Endothelial cell (in vitro differentiated cells): ENCODE measurements around the gene IGSF9B. TPM values are rescaled to one million over a fixed set of nuclear protein-coding genes. Genes with fewer than 3 reads are reported as not detected.

Experiments used
- DNase-seq: peaks from one replicate; pipeline ENCODE4 v3.0.0; 2021; ENCODE audit warnings: low spot score
- H3K27ac Mint-ChIP-seq: one replicate; pipeline ENCODE4 v1.8.0; 2021; ENCODE audit warnings: mixed read lengths, inconsistent platforms; ENCODE audit not compliant: unreplicated experiment
- H3K27me3 Mint-ChIP-seq: one replicate; pipeline ENCODE4 v1.8.0; 2021; ENCODE audit warnings: mild to moderate bottlenecking, moderate library complexity, mixed read lengths, inconsistent platforms; ENCODE audit not compliant: unreplicated experiment
- H3K36me3 Mint-ChIP-seq: one replicate; pipeline ENCODE4 v1.8.0; 2021; ENCODE audit warnings: mild to moderate bottlenecking, low read depth, mixed read lengths, inconsistent platforms; ENCODE audit not compliant: unreplicated experiment
- H3K4me1 Mint-ChIP-seq: one replicate; pipeline ENCODE4 v1.8.0; 2021; ENCODE audit warnings: mild to moderate bottlenecking, mixed read lengths, inconsistent platforms; ENCODE audit not compliant: unreplicated experiment
- H3K4me3 Mint-ChIP-seq: one replicate; pipeline ENCODE4 v1.8.0; 2021; ENCODE audit warnings: mild to moderate bottlenecking, mixed read lengths, inconsistent platforms; ENCODE audit not compliant: unreplicated experiment
- H3K9me3 Mint-ChIP-seq: one replicate; pipeline ENCODE4 v1.8.0; 2021; ENCODE audit warnings: mixed read lengths, inconsistent platforms; ENCODE audit not compliant: unreplicated experiment
- total RNA-seq: library from RNA; stranded (reverse); fragmentation: NEBNext Ultra II Directional; extraction: Animal tissue kit (Norgen Biotek cat#: 25700); gene quantifications from one replicate; pipeline ENCODE4 v1.2.1, GENCODE V29; 2021; ENCODE audit not compliant: unreplicated experiment
- TF ChIP-seq, protein P1 (sequence below): fragments of 200-600 bp; sonication (generic); IDR thresholded peaks from one replicate; pipeline ENCODE4 v1.5.0; 2021; ENCODE audit warnings: antibody characterized with exemption; ENCODE audit not compliant: unreplicated experiment

The IGSF9B gene
- total RNA-seq, 1 donor from 2014 or later, result 6.6 TPM

GRCh38 chr11:133936136-133936535, 20.6 kb downstream of the IGSF9B start:
- no peak overlapping the region for H3K27ac Mint-ChIP-seq
- peaks cover 10% of the 10 kb centered on the region for H3K27me3 Mint-ChIP-seq
- TF ChIP-seq, protein P1, sequence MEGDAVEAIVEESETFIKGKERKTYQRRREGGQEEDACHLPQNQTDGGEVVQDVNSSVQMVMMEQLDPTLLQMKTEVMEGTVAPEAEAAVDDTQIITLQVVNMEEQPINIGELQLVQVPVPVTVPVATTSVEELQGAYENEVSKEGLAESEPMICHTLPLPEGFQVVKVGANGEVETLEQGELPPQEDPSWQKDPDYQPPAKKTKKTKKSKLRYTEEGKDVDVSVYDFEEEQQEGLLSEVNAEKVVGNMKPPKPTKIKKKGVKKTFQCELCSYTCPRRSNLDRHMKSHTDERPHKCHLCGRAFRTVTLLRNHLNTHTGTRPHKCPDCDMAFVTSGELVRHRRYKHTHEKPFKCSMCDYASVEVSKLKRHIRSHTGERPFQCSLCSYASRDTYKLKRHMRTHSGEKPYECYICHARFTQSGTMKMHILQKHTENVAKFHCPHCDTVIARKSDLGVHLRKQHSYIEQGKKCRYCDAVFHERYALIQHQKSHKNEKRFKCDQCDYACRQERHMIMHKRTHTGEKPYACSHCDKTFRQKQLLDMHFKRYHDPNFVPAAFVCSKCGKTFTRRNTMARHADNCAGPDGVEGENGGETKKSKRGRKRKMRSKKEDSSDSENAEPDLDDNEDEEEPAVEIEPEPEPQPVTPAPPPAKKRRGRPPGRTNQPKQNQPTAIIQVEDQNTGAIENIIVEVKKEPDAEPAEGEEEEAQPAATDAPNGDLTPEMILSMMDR, result no peak
- no peaks in the 10 kb centered on the region for H3K4me1 Mint-ChIP-seq
- no peaks in the 10 kb centered on the region for H3K9me3 Mint-ChIP-seq
- no peak overlapping the region for H3K4me3 Mint-ChIP-seq
- DNase-seq, result no peak
- peaks cover 12% of the 10 kb centered on the region for H3K36me3 Mint-ChIP-seq

DNA sequence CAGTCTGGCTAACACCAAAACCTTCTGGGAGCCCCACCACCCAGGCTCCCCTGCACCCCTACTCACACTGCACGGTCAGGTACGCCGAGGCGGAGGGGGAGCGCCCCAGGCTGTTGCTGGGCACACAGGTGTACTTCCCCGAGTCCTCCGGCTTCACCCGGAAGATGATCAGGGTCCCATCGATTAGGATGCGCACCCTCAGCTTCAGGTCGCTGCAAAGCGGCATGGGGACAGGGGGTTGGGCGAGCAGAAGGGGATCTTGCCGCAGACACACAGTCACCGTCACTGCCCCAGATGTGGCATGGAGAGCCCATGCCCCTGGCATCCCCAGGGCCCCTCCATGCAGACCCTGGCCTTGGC, 21.2 kb downstream of the IGSF9B start:
- peaks cover 10% of the 10 kb centered on the region for H3K27me3 Mint-ChIP-seq
- H3K27ac Mint-ChIP-seq, result no peak overlapping the region
- H3K4me3 Mint-ChIP-seq, result no peak overlapping the region
- no peaks in the 10 kb centered on the region for H3K4me1 Mint-ChIP-seq
- H3K36me3 Mint-ChIP-seq, result peaks cover 10% of the 10 kb centered on the region
- DNase-seq, result no peak
- TF ChIP-seq, protein P1, result no peak
- no peaks in the 10 kb centered on the region for H3K9me3 Mint-ChIP-seq

- no peak for DNase-seq
- Mint-ChIP-seq H3K4me3 (no peak overlapping the region), H3K27ac (no peak overlapping the region)
Measured at GRCh38 chr11:133934599-133935550, 21.9 kb downstream of the IGSF9B start.

DNA sequence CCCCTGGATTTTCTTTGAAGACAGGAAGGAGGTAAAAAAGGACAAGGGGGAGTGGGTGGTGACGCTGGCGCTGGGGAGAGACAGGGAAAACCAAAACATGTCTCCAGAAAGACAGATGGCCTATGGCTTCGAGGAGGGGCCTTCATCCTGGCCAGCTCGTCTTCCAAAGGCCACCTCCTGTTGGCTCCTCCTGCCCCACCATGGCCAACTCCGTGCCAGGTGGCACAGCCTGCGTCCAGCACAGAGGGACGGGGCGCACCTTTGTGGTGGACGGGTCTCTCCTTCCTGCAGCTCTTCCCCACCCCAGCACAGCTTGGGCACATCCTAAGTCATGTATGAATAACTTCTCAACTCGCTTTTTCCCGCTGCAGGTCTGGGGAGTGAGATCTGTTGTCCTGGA, 22.7 kb downstream of the IGSF9B start:
- Mint-ChIP-seq H3K27me3 (peaks cover 13% of the 10 kb centered on the region), H3K4me3 (no peak overlapping the region), H3K9me3 (no peaks in the 10 kb centered on the region), H3K27ac (no peak overlapping the region), H3K4me1 (no peaks in the 10 kb centered on the region), H3K36me3 (peaks cover 4% of the 10 kb centered on the region)
- no peak for DNase-seq
- TF ChIP-seq, protein P1, result no peak

More at GRCh38 chr11:133934599-133935550, 21.9 kb downstream of the IGSF9B start:
- Mint-ChIP-seq H3K27me3 (peaks cover 11% of the 10 kb centered on the region), H3K9me3 (no peaks in the 10 kb centered on the region), H3K36me3 (peaks cover 7% of the 10 kb centered on the region), H3K4me1 (no peaks in the 10 kb centered on the region)
- TF ChIP-seq, protein P1, result no peak

DNA sequence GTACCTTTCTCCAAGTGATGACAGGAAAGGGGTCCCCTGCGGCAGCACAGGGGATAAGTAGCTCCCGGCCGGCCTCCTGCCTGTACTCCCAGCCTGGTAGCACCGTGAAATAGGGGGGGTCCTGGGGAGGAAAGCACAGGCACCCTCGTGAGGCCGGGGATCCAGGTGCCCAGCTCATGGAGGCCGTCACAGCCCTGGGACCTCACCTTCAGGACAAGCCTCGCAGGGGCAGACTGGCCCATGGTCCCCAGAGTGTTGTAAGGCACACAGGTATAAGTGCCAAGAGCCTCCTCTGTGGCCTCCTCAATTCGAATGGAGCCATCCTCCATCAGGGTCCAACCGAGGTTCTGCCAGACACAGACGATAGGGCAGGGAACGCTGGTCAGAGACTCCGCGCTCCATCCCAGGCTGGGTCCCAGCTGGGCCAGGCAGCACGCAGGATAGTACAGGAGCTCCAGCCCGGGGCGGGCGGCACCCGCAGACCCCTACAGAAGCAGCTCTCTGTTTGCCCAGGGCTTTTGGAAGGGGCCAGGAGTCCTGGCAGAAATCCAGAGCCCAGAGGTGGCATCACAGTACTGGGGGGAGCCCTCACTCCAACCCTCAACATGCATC, 25.2 kb downstream of the IGSF9B start:
- Mint-ChIP-seq H3K4me1 (no peaks in the 10 kb centered on the region), H3K4me3 (no peak overlapping the region), H3K36me3 (peaks cover 4% of the 10 kb centered on the region), H3K9me3 (no peaks in the 10 kb centered on the region), H3K27me3 (peaks cover 16% of the 10 kb centered on the region), H3K27ac (no peak overlapping the region)
- TF ChIP-seq, protein P1, result no peak
- DNase-seq, result no peak
